ENCODE data around the gene PLEKHA6. TPM values are rescaled to one million over a fixed set of nuclear protein-coding genes. Genes with fewer than 3 reads are reported as not detected.

Gene PLEKHA6
- polyA plus RNA-seq, 1 donor from 2014 or later, result 22.6 TPM

DNA sequence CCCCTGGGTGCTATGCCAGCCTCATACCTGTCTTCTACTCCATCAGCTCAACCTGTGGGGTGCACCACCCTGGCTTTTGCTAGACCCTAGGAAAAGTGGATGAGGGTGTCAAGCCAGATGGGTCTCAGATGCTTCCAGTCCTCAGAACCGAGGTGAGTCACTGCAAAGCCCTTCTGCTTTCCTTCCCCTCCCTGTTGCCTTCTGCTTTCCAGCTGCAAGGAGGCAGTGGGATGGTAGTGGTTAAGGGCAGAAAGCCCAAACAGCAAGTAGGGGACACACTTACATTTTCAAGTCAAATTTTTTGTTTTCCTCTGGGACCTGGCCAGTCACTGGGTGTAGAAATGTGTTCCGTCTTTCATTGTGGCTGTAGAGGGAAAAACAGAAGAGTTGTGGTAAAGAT lies 85.3 kb downstream of the PLEKHA6 start:
- no peak overlapping the region for H3K27ac ChIP-seq (ENCODE audit: low read length)
- no peak for TF ChIP-seq POLR2AphosphoS5 (IDR thresholded peaks at IDR 0.05)
- TF ChIP-seq MXI1 (conservative IDR thresholded peaks at IDR 0.05; ENCODE audit: poor library complexity, severe bottlenecking), result no peak
- no peak for TF ChIP-seq EZH2 (IDR thresholded peaks at IDR 0.05; ENCODE audit: borderline replicate concordance, insufficient read depth, low read length, poor library complexity, severe bottlenecking)
- no peak for TF ChIP-seq RAD21 (conservative IDR thresholded peaks at IDR 0.05)
- TF ChIP-seq, protein P1, sequence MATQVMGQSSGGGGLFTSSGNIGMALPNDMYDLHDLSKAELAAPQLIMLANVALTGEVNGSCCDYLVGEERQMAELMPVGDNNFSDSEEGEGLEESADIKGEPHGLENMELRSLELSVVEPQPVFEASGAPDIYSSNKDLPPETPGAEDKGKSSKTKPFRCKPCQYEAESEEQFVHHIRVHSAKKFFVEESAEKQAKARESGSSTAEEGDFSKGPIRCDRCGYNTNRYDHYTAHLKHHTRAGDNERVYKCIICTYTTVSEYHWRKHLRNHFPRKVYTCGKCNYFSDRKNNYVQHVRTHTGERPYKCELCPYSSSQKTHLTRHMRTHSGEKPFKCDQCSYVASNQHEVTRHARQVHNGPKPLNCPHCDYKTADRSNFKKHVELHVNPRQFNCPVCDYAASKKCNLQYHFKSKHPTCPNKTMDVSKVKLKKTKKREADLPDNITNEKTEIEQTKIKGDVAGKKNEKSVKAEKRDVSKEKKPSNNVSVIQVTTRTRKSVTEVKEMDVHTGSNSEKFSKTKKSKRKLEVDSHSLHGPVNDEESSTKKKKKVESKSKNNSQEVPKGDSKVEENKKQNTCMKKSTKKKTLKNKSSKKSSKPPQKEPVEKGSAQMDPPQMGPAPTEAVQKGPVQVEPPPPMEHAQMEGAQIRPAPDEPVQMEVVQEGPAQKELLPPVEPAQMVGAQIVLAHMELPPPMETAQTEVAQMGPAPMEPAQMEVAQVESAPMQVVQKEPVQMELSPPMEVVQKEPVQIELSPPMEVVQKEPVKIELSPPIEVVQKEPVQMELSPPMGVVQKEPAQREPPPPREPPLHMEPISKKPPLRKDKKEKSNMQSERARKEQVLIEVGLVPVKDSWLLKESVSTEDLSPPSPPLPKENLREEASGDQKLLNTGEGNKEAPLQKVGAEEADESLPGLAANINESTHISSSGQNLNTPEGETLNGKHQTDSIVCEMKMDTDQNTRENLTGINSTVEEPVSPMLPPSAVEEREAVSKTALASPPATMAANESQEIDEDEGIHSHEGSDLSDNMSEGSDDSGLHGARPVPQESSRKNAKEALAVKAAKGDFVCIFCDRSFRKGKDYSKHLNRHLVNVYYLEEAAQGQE (IDR thresholded peaks at IDR 0.05; ENCODE audit: borderline replicate concordance), result no peak
- TF ChIP-seq TAF1 (IDR thresholded peaks at IDR 0.05; ENCODE audit: low read depth), result no peak
- TF ChIP-seq SMC3 (conservative IDR thresholded peaks at IDR 0.05; ENCODE audit: poor library complexity), result no peak
- TF ChIP-seq CTCF (IDR thresholded peaks at IDR 0.05; ENCODE audit: poor library complexity, severe bottlenecking), result no peak
- no peak for TF ChIP-seq EP300 (conservative IDR thresholded peaks at IDR 0.05; ENCODE audit: poor library complexity, severe bottlenecking)
- H3K36me3 ChIP-seq (ENCODE audit: insufficient read depth, low read length), result peaks cover 28% of the 10 kb centered on the region
- no peak overlapping the region for H2AFZ ChIP-seq (ENCODE audit: low read depth, low read length)
- H3K27me3 ChIP-seq (ENCODE audit: insufficient read depth, low read depth, low read length), result no peaks in the 10 kb centered on the region
- peaks cover 7% of the 10 kb centered on the region for H4K20me1 ChIP-seq (ENCODE audit: insufficient read depth)
- no peak overlapping the region for H3K4me2 ChIP-seq (ENCODE audit: low read length)
- no peaks in the 10 kb centered on the region for H3K79me2 ChIP-seq (replicated peaks; ENCODE audit: insufficient read depth, low read length)
- no peaks in the 10 kb centered on the region for H3F3A ChIP-seq (ENCODE audit: insufficient read depth, low read length, poor library complexity, severe bottlenecking)
- no peak overlapping the region for H3K4me3 ChIP-seq (ENCODE audit: low read length)
- H3K9me3 ChIP-seq (ENCODE audit: low read length), result no peaks in the 10 kb centered on the region
- H3K9me2 ChIP-seq (ENCODE audit: insufficient read depth, low read length), result no peaks in the 10 kb centered on the region
- no peak overlapping the region for H3K9ac ChIP-seq (ENCODE audit: low read length)

DNA sequence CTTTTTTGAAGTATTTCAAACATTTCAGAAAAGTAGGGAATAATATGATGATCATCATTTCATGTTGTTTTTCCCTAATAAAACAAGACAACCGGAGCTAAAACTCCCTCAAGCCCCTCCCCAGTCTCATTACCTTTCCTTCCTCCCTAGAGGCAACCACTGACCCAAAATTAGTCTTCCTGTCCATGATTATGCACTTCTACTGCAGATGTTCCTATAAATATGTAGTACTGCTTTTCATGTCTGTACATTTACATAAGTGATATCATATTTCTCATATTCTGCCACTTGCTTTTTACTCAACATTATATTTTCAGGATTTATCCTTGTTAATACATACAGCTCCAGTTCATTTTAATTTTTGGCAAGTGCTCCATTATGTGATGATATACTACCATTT lies 87.2 kb downstream of the PLEKHA6 start:
- no peak overlapping the region for H3K9ac ChIP-seq (ENCODE audit: low read length)
- H3F3A ChIP-seq (ENCODE audit: insufficient read depth, low read length, poor library complexity, severe bottlenecking), result no peaks in the 10 kb centered on the region
- no peaks in the 10 kb centered on the region for H3K27me3 ChIP-seq (ENCODE audit: insufficient read depth, low read depth, low read length)
- H3K36me3 ChIP-seq (ENCODE audit: insufficient read depth, low read length), result peaks cover 31% of the 10 kb centered on the region
- H3K4me2 ChIP-seq (ENCODE audit: low read length), result no peak overlapping the region
- H2AFZ ChIP-seq (ENCODE audit: low read depth, low read length), result no peak overlapping the region
- TF ChIP-seq, protein P1 (IDR thresholded peaks at IDR 0.05; ENCODE audit: borderline replicate concordance), result no peak
- TF ChIP-seq EZH2 (IDR thresholded peaks at IDR 0.05; ENCODE audit: borderline replicate concordance, insufficient read depth, low read length, poor library complexity, severe bottlenecking) (no peak), SMC3 (conservative IDR thresholded peaks at IDR 0.05; ENCODE audit: poor library complexity) (no peak), TAF1 (IDR thresholded peaks at IDR 0.05; ENCODE audit: low read depth) (no peak), CTCF (IDR thresholded peaks at IDR 0.05; ENCODE audit: poor library complexity, severe bottlenecking) (no peak), POLR2AphosphoS5 (IDR thresholded peaks at IDR 0.05) (no peak), EP300 (conservative IDR thresholded peaks at IDR 0.05; ENCODE audit: poor library complexity, severe bottlenecking) (no peak), RAD21 (conservative IDR thresholded peaks at IDR 0.05) (no peak), MXI1 (conservative IDR thresholded peaks at IDR 0.05; ENCODE audit: poor library complexity, severe bottlenecking) (no peak)
- no peak overlapping the region for H3K27ac ChIP-seq (ENCODE audit: low read length)
- H3K9me3 ChIP-seq (ENCODE audit: low read length), result no peaks in the 10 kb centered on the region
- H3K79me2 ChIP-seq (replicated peaks; ENCODE audit: insufficient read depth, low read length), result no peaks in the 10 kb centered on the region
- peaks cover 3% of the 10 kb centered on the region for H4K20me1 ChIP-seq (ENCODE audit: insufficient read depth)
- H3K4me3 ChIP-seq (ENCODE audit: low read length), result no peak overlapping the region
- no peaks in the 10 kb centered on the region for H3K9me2 ChIP-seq (ENCODE audit: insufficient read depth, low read length)

Measured in neural cell (in vitro differentiated cells).